Urothelium cell line (cell line): ENCODE measurements around the gene TNC.

Experiments used
- DNase-seq: peaks from one replicate; pipeline ENCODE4 v3.0.0; 2011; ENCODE audit warnings: low spot score, mixed read lengths
- FAIRE-seq: peaks from 2 replicates; lab custom pipeline; 2011; peaks lifted over from hg19 to GRCh38; lab: Jason Lieb, UNC

The TNC gene

DNA sequence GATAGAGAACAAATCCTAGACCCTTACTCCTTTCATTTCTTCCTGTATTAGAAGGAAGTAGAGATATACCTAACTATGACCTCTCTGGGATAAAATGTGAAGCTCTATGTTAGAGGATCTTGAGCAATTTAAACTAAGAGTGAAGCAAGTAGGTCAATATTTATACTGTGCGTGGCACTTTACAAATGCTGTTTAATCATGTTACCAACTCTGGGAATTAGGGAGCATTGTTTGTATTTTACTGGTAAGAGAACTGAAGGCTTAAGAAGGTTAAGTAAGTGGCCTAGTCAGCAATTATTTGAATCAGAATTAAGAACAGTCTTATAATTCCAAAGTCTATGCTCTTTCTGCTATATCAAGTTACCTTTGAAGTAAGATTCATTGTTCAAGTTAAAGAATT, 12.0 kb downstream of the TNC start:
- DNase-seq (no peak), FAIRE-seq (no peak)

DNA sequence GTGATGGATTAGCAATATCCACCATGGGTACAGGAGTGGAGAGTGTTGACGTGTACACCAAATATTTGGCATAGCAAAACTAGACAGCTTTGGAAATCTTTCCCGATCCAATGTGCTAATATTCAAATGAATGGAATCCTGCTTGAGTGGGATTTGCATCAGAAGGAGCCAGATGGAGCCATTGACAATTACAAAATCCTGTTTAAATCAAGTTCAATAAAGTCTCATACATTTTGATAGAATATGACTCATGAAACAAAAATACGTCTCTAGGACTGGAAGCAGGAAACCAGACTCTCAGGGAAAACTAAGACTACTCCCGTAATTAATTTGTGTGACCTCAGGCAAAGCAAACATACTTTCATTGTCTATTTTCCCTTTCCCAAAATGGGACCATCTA, 13.0 kb downstream of the TNC start:
- FAIRE-seq, result no peak
- no peak for DNase-seq

DNA sequence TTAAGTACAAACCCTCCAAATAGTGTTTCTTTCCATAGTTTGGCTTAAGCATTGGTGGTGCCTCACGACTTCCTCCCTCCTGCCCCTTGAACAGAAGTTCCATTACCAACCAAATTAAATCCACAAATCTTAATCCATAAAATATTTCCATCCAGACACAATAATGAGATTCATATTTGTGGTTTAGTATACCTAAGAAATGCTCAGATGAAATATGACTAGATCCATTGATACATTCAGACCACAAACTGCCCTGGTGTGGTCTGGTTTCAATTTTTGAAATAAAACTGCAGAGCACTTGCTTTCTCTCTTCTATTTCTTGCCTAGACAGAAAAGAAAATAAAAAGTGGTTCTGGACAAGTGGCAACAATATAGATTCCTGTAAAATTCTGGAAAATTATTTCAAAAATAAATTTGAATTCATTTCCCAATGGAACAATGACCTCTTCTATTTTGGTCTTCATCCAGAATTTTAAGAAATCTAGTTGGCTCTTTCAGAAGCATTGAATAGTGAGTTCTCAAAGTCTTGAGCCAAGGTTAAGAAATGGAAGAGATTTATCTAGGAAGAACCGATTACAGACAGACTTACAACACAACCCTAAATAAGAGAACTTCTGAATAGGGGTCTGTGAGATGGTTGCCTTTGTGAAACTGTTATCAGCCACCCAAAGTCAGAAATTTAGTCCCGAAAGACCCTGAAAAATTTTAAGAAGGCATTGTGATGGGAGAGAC, 14.0 kb downstream of the TNC start:
- no peak for DNase-seq
- FAIRE-seq, result no peak

DNA sequence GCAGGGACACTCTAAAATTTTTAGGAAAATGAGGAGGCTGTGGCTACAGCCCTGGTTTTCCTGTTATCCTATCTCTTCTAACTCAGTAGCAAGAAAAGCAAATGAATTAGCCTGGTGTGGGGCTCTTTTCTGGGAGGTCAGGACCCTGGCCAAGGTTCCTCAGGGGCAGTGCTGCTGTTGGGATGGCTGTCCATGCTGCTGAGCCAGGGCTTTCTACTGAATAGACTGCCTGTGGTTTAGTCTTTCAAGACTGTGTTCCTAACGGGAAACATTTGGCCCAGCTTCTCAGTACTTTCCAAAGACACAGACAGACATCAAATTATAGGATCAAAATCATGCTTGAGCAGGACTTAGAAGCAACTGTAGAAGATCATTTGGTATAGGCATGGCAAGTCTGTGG, 18.1 kb downstream of the TNC start:
- FAIRE-seq, result no peak
- no peak for DNase-seq

DNA sequence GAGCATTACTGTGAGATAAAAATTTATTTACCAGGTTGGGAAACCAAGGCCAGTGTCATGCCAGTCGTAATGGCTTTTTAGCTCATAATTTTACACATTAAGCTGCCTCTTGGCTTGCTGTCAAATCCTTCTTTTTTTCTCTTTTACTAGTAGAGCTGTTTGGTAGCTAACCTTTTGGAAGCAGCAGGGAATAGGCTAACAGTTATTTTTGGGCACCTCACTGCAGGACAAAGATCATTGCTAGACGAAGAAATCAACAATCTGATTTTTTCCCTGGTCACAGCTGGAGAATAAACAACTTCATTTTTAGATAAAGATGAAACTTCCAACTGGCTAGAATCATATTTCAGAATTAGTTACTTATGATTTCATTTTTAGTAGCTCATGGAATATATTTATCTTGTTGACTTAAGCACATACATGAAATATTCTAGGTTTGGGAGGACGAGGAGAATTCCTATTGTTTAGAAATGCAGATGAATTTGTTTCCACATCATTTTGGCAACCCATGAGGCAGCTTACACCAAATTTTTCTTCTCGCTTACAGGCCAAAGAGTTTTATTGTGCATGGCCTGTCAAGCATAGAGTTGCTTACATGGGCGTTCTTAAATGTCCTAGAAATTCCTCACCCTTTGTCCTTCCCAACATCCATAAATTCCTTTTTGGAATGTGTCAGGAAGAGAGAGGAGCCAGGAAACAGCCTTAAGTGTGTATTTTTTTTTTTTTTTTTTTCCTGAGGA, 19.6 kb downstream of the TNC start:
- DNase-seq, result no peak
- no peak for FAIRE-seq

DNA sequence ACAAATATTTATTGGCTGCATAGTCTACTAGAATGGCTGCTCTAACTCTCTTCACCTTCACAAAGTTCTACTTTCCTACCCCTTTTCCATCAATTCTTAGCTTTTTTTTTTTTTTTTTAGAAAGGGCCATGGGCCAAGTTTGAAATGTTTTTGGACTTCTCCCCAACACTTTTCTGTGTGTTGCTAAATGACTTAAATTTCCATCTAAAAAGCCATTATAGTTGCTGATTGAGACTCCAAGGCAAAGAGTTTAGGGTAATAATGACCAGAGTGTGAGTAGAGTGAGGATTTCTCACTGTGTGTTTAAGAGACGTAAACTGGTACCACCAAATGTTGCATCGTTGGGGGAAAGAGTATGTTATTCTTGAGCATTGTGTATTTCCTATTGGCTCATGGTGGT, 24.4 kb downstream of the TNC start:
- DNase-seq (no peak), FAIRE-seq (no peak)

DNA sequence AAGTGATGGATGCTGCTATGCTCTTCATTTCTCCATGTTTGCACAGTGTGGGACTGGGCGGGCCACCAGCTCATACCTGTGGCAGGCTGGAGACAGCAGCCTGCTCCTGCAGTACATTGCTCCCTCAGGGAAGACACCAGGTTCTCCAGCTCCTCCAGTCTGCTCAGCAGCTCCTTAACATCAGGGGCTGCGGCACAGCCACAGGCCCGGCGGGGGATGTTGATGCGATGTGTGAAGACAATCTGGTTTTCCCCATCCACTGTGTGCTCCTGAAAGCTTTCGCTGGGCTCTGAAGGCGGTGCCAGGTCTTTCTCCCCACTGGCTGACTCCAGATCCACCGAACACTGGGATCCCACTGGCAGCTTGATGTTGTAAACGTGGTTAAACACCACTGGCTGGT, 27.5 kb downstream of the TNC start:
- FAIRE-seq (no peak), DNase-seq (no peak)

DNA sequence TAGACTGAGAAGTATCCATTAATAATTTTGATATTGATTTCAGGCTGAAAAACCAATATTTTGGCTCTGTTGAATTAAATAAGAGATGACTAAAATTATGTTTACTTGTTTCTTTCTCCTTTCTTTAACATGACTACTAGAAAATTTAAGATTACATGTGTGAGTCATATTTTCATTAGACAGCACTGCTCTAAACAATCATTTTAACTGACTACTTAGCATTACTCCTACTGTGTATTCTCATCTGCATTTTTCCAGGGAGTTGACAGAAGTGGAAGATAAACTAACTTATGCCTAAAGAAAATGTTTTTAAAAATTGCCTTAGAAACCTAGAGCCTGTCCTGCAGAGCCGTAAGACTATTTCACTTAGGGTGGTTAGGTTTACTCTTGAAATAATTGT, 29.1 kb downstream of the TNC start:
- FAIRE-seq, result no peak
- DNase-seq, result no peak

DNA sequence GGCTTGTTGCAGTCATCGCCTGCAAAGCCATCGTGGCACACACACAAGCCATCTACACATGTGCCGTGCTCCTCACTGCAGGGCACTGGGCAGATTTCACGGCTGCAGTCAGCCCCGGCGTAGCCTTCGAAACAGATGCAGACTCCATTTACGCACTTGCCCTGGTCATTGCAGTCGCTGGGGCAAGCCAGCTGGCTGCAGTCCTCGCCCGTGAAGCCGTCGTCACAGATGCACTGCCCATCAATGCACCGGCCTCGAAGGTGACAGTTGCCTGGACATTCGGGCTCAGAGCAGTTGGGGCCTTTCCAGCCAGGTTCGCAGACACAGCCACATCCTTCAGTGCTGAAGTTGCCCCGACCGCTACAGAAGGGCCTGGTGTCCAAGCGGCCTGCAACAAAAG, 31.1 kb downstream of the TNC start:
- no peak for FAIRE-seq
- DNase-seq, result no peak

DNA sequence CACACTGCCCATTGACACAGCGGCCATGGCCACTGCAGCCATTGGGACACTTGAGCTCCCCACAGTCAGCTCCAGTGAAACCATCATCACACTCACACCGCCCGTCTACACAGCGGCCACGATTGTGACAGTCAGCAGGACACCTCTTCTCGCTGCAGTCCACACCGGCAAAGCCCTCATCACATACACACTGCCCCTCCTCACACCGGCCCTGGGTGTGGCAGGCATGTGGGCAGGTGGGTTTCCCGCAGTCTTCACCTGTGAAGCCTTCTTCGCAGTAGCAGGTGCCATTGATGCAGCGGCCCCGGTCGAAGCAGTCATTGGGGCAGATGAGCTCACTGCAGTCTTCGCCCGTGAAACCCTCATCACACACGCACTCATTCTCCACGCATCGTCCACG, 31.5 kb downstream of the TNC start:
- FAIRE-seq (no peak), DNase-seq (no peak)

DNA sequence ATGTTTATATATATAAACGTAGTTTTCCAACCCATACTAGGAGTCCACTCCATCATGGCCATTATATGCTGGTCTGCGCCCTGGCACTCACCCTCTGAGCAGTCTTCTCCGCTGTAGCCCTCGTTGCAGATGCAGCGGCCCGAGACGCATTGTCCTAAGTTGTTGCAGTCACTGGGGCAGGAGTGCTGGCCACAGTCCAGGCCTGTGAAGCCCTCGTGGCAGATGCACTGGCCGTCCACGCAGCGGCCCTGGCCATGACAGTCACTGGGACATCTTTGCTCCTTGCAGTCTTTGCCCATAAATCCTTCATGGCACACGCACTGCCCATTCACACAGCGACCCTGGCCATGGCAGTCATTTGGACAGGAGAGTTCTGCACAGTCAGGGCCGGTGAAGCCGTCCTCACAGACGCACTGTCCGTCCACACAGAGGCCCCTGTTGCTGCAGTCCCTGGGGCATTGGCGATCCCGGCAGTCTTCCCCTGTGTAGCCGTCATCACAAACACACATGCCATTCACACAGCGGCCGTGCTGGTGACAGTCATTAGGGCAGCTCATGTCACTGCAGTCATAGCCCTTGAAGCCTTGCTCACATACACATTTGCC, 32.1 kb downstream of the TNC start:
- FAIRE-seq (no peak), DNase-seq (no peak)

DNA sequence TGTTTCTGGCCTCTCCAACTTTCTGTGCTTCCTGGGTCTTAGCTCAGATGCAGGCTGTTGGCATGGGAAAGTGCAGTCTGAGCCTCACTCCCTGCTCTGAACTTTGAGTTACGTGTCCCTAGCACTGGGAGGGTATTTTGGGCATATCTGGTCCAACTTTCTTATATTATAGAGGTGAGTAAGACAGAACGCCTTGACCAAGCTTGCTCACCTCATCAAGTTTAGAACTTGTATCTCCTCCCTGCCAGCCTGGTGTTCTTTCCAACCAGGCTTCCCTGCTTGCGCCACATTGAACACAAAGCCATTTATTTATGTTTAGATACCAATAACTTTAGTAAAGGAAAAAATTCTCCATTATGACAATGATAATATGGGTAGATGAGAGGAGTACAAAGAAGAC, 33.2 kb downstream of the TNC start:
- DNase-seq (no peak), FAIRE-seq (no peak)

DNA sequence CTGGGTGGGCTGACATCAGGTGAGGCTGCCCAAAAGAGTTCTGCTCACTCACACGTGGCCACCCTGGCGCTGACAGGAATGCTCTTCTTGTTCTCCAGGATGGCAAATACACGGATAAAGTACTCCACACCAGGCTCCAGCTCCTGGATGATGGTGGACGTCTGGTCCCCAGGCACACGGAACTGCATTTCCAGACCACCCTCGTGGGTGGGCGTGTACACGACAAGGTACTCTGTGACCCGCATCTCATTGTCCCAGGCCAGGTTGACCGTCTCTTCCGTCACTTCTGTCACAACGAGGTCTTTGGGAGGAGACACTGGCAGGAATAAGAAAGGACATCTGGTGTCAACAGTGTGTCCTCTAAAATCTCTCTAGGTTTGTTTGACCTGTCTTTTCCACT, 33.8 kb downstream of the TNC start:
- no peak for DNase-seq
- no peak for FAIRE-seq

DNA sequence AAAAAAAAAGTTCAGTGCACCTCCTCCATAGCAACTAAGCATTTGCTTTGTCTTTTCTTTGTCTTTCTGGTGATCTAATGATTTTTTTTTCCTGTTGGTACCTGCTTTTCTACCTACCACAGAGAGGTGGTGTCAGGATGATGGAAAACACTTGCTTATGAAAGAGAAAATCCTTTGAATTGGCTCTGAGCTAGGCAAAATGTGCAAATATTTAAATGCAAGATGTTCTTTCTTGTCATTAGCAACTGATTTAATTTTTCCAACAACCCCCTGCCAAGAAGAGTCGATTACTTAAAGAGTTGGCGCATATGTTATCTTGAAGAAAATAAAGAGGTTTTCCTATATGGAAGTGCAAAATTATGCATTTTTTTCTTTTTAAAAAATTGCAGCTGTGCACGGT, 37.7 kb downstream of the TNC start:
- no peak for FAIRE-seq
- no peak for DNase-seq

DNA sequence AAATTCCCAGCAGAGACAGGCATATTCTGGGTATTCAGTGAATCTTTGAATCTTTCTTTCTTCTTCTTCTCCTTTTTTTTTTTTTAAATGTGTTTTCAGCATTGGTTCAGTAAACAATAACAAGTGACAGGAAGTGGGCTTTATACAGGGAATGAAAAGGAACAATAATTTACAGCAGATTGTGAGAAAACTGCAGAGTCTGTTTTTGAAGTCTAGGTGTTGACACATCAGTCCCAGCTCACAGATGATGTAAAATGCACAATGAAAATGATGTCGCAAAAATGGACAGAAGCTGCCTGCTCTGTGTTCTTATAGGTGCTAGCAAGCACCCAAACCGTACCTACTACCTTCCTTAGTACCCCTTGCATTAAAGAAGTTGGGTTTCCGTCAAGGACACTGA, 38.8 kb downstream of the TNC start:
- FAIRE-seq (no peak), DNase-seq (no peak)

DNA sequence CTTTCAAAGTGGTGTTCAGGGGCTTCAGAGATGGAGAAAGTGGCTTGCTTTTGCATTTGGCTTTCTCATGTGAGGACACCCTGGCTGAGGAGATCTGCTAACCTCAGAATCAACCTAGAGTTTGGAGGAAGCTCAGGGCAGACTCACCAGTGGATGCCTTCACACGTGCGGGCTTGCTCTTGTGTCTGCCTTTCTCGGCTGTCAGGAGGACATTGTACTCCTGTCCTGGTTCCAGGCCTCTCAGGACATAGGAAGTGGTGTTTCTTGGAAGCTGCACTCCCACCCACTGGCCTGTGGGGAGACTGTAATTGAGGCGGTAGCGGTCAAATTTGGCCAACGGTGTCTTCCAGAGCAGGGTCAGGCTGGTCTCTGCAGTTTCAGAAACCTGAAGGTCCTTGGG, 44.5 kb downstream of the TNC start:
- DNase-seq, result no peak
- no peak for FAIRE-seq

DNA sequence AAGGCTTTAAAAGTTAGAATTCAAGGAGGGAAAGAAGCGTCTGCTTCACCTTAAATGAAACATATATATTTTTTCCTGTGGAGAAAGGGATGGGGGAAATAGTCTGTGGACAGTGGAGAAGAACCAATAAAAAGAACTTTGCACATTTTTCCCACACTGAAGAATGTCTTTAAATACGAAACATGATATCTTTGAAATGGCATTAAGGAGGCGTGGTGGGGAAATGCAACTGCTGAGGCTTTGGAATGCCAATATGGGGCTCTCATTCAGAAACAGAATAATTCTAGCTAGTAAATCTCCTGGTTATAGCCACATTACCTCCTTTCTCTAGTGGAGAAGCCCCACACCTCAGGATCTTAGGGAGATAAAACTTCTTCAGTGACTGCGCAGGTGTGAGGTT, 46.8 kb downstream of the TNC start:
- no peak for FAIRE-seq
- no peak for DNase-seq

DNA sequence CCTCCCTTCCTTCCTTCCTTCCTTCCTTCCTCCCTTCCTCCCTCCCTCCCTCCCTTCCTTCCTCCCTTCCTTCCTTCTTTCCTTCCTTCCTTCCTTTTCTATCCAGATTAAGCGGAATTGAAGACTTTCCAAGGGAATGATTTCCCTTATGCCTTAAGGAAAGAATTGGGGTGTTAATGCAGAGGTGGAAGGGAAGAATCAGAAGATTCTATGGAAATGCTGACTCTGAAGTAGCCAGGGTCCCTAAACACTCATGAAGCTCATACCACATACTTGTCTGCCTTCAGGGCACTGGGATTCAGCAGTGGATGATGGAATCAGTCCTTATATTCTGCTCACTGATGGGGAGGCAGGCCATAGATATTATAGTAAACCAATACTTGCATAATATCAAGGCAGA, 48.2 kb downstream of the TNC start:
- no peak for DNase-seq
- no peak for FAIRE-seq

DNA sequence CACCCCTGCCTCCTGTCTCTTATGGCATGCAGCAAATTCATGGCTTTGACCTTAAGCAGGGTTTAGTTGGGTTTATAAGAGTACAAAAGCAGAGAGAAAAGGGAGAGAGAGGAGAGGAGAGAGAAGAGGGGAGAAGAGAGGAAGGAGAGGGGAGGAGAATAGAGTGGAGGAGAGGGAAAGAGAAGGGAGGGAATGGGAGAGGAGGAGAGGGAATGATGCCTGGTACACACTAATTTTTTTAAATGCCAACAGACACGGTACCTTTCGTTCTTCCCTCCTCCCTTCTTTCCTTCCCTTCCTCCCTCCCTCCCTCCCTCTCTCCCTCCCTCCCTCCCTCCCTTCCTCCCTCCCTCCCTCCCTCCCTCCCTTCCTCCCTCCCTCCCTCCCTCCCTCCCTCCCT, 48.7 kb downstream of the TNC start:
- FAIRE-seq (no peak), DNase-seq (no peak)

DNA sequence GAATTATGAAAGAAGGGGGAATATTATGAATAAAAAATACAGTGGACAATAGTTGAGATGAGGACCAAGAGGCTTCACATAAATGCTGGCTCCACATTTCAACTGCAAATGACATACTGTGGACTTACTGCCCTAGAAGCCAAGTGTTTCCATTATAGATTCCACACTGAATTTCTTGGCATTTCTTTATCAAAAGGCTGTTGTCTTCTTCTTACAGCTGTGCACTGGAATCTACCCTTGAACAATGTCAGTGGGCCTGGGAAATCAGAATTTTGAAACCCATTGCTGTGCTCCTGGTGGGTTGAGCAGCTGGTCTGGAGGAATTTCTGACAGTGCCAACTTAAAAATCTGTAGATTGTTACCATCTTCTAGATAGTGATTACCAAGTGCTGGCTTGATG, 49.9 kb downstream of the TNC start:
- no peak for FAIRE-seq

DNA sequence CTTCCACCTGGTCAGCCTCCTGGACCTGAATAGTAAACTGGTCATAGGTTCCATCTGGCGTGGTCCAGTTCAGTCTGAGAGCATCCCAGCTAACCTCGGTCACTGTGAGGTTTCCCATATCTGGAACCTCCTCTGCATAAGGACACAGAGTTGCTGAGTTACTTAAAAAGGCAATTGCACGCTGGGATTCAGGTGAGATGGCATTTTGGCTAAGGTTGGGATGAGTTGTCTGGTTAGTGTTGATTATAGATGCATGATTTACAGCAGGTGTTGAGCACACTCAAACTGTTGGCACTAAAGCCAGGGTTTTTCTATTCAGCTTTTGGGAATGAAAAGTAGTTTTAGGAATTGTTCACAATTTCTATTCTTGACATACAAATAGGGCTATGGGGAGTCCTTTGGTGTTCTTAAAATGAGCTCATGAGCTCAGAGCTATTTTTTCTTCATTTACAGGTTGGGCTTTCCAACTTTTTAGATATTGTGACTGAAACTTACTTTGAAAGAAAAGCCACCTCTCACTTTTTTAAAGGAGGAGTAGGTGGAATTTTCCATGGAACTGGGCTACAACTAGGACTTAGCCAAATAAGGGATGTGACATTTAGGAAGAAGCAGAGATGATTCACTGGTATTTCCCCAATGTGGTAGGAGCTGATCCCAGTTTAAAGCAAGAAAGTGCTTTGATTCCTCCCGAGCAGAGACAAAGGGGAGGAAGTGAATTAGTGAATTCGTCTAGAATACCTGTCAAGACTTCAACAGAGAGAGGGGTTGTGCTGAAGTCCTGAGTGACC, 54.7 kb downstream of the TNC start:
- no peak for FAIRE-seq
- DNase-seq, result no peak

More for the DNA sequence above, 49.9 kb downstream of the TNC start:
- no peak for DNase-seq
